GM18502 (cell line): ENCODE measurements around the gene CD53.
A peak's percentile ranks its signal among the peaks of the same experiment; 100 is the strongest.
"Not testable (repeated sequence)": the region's sequence is repeated elsewhere in the genome, so short reads cannot be mapped to it uniquely, and the experiment has no call there.

Experiments
- ATAC-seq: cut with Tn5 transposase; IDR thresholded peaks from one replicate; pipeline ENCODE4 v1.9.1; 2021; ENCODE audit warnings: mild to moderate bottlenecking; ENCODE audit not compliant: unreplicated experiment, poor library complexity

CD53 gene

DNA sequence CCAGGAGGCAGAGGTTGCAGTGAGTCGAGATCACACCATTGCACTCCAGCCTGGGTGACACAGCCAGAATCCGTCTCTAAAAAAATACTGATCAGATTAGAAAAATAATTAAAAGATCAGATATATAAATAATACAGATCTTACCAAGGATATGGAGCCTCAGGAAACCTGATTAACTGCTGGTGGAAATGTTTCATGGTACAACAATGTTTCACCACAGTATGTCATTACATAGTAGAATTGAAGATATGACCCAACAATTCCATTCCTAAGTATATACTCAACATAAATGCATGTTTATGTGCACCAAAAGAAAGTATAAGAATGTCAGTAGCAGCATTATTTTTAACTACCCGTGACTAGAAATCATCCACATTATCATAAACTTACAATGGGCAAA is 41.7 kb downstream of the CD53 start:
- no peak for ATAC-seq

DNA sequence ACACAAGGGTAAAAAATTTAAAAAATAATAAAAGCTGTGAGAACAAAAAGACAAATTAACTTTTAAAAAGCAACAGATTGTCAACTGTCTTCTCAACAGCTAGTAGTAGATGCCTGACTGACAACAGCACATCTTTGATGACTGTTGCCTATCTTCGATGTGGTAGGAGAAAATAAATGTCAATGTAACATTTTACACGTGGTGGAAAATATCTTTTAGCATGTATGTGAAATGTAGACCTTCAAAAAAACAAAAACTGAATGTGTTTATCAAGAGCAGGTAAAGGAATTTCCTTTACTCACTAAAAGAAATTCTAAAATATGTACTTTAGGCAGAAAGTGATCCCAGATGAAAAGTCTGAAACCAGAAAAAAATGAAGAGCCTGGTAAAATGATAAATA is 42.9 kb downstream of the CD53 start:
- ATAC-seq, result no peak

DNA sequence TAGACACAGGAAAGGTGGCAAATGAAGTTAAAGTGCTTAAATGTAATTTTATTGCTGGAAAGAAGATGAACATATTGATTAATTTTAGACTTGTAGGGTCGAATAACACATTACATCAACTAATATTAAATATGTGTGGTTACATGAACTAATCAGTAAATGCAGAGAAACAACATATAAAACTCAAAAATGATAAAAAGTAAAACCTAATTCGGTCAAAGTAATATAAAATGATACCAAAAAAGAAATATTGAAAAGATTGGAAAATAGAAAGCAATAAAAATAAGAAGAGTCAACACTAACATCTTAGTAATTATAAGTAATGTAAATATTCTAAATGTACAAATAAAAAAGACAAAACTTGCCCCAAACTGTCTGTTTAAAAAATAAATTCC is 43.3 kb downstream of the CD53 start:
- no peak for ATAC-seq

DNA sequence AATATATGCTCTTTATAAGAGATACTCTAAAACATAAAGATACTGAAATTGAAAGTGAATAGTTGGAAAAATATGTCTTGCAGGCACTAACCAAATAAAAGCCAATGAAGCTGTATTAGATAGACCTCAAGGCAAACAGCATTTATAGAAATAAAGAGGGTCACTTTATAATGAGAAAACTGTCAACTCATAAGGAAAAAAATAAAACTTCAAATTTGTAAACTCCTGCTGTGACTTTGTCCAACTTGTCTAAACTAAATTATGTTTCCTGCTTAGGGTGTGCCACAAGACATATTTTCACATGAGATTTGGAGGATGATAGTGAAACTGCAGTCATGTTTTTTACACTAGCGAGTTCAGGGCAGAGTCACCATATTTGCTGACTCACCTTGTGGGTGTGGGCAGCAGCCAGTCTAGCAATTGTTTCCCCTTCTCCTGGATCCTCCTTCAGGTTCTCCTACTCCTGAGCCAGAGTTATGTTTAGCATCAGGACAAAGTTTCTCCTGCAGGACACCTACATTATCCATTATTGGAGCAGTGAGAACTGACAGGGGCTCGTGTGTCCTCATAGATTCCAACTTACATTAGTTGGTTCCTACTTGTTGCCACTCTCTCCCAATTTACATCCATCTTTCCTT is 43.8 kb downstream of the CD53 start:
- peak; percentile 66 for ATAC-seq

DNA sequence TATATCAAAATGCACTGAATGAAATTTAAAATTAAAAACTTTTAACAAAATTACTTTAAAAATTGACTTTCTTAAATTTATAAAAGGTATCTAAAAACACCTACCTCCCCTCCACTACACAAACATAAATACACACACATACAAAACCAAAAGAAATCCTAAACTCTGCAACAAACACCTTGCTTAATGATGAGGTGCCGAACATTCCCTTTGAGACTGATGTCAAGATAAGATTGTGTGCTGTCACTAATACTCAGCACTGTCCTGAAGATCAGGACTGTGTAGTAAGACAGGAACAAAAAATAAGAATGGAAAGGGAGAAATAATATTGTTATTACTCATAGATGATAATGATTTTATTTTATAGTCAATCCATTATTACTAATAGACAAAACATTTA is 45.1 kb downstream of the CD53 start:
- no peak for ATAC-seq

DNA sequence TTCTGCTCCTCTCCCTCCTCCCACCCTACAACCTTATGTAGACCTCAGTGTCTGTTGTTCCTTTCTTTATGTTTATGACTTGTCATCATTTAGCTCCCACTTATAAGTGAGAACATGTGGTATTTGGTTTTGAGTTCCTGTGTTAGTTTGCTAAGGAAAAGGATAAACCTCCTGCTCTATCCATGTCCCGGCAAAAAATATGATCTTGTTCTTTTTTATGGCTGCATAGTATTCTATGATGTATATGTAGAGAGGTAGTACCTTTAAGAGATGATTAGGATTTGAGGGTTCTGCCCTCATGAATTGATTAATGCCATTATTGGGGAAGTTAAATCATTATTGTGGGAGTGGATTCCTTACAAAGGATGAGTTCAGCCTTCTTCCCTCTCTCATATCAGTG is 49.0 kb downstream of the CD53 start:
- ATAC-seq, result no peak

DNA sequence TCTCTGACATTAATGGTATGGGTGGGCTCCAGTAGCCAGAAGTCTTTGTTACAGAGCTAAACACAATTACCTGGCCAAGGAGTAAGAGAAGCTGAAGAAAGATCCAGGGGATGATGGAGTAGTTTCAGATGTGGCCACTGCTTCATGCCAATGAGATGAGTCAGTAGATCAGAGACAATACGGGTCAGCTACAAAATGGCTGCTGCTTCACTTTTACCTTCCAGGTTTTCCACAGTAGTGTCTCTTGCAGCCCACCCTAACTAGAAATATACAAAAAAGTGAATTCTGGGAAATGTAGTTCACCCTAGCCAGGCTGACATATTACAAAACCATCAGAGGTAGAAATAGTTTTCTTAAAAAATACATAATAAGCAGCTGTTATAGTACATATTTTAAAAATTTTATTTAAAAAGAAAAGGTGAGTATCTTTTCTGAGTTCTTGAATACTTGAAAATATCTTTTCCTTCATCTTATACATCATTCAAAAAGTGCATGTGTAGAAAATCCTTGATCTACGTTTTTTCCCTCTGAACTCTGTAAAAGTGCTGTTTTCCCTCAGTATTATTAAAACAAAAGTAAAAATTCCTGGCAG is 54.6 kb downstream of the CD53 start:
- no peak for ATAC-seq

DNA sequence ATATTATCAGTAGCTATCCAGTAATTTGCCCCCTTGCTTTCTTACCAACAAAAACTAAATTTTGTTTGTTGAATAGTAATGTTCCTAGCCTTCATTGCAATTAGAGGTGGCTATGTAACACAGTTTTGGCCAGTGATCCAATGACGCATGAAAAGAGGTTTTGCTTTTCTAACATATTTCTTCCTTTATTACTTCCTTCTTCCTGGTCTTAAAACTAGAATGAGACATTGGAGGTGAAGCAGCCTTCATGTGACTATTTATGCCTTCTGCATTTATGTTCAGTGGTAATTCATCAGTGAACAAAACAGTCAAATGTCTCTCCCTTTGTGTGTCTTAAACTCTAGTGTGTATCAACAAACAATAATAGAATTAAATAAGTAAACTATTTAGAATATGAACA is 55.2 kb downstream of the CD53 start:
- no peak for ATAC-seq

DNA sequence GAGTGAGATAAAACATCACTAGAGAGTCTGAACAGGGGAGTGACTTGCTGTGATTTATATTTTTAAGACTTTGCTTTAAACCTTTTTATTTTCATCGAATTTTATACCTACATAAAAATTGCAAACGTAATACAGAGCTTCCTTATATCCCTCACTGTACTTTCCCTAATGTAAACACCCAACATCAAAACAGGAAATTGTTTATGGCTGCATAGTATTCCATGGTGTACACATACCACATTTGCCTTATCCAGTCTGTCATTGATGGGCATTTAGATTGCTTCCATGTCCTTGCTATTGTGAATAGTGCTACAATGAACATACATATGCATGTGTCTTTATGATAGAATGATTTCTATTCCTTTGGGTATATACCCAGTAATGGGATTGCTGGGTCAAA is 56.0 kb downstream of the CD53 start:
- no peak for ATAC-seq

DNA sequence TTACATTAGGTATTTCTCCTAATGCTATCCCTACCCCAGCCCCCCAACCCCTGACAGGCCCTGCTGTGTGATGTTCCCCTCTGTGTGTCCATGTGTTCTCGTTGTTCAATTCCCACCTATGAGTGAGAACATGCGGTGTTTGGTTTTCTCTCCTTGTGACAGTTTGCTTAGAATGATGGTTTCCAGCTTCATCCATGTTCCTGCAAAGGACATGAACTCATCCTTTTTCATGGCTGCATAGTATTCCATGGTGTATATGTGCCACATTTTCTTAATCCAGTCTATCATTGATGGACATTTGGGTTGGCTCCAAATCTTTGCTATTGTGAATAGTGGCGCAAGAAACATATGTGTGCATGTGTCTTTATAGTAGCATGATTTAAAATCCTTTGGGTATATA is 58.1 kb downstream of the CD53 start:
- ATAC-seq, result not testable (repeated sequence)

DNA sequence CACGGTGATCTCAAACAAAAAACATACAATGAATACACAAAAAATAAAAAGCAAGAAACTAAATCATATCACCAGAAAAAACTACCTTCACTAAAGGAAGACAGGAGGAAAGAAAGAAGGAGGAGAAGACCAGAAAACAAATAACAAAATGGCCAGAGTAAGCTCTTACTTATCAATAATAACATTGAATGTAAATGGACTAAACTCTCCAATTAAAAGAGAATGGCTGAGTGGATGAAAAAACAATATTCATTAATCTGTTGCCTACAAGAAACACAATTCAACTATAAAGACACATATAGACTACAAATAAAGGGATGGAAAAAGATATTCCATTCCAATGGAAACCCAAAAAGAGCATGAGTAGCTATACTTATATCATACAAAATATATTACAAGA is 63.6 kb downstream of the CD53 start:
- no peak for ATAC-seq

DNA sequence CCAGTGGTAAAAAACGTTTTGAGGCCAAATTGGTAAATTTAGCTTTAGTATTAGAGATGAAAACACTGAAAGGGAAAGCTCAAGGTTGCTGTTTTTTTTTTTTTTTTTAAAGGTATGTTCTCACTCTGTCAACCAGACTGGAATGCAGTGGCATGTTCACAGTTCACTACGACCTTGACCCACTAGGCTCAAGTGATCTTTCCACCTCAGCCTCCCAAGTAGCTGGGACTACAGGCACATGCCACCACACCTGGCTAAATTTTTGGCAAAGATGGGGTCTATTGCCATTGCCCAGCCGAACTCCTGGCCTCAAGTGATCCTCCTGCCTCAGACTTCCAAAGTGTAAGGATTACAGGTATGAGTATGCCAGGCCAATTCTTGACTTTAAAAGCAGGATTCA is 71.9 kb downstream of the CD53 start:
- no peak for ATAC-seq

DNA sequence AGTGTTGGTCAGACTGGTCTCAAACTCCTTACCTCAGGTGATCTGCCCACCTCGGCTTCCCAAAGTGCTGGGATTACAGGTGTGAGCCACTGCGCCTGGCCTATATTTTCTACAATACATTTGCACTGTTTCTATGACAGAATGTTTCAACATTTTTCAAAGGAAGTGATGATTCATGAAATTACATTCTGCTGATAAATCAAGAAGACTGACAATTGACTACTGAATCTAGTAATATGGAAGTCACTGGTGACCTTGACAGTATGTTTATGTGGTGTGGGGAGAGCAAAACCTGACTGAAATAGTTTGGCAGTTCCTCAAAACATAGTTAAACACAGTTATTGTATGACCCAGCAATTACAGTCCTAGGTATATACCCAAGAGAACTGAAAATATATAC is 72.7 kb downstream of the CD53 start:
- ATAC-seq, result no peak

DNA sequence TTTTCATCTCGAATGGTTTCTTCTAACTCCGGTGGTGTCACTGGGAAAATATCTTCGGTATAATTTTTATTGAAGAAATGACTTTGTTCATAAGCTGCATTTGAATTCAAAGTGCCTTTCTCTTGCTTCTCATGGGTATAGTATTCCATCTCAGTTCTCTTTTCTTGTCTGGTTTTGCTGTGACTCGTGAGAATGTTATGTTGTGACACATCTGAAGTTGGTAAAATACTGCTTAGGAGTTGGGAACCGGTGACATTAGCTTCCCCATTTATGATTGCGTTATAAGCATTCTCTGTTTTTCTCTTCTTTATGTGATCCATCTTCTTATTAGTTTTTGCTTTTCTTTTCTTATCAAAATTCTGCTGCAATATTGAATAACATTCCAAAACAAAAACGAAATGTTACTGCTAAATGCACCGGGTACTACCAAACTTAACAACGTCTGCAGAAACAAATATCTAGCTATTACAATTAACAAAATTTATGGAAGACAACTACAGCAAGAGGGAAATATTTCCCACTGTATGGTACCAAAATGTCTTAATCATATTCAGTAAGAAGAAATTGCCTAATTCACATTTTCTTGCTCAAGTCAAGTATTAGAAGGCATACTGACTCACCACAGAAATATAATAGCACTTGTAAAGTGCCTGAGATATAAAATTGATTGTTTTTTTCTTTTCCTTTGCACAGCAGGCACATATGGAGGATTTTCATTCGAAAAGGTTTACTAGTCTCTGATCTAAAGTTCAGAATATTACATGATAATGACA is 75.3 kb downstream of the CD53 start:
- no peak for ATAC-seq
